A172 (cell line): ENCODE measurements around the gene EYA2. TPM values are rescaled to one million over a fixed set of nuclear protein-coding genes. Genes with fewer than 3 reads are reported as not detected.

ENCODE experiments used
- DNase-seq: peaks from one replicate; pipeline ENCODE4 v3.0.0-alpha.2; 2015; ENCODE audit warnings: low spot score
- total RNA-seq: library from RNA; depleted of rRNA; stranded (reverse); fragments of >200 nt; shearing (Covaris generic); gene quantifications from 2 replicates; pipeline ENCODE4 v1.2.3, GENCODE V29; 2014

The EYA2 gene
- total RNA-seq, 1 experiment from 2014 or later = 0.47 TPM

DNA sequence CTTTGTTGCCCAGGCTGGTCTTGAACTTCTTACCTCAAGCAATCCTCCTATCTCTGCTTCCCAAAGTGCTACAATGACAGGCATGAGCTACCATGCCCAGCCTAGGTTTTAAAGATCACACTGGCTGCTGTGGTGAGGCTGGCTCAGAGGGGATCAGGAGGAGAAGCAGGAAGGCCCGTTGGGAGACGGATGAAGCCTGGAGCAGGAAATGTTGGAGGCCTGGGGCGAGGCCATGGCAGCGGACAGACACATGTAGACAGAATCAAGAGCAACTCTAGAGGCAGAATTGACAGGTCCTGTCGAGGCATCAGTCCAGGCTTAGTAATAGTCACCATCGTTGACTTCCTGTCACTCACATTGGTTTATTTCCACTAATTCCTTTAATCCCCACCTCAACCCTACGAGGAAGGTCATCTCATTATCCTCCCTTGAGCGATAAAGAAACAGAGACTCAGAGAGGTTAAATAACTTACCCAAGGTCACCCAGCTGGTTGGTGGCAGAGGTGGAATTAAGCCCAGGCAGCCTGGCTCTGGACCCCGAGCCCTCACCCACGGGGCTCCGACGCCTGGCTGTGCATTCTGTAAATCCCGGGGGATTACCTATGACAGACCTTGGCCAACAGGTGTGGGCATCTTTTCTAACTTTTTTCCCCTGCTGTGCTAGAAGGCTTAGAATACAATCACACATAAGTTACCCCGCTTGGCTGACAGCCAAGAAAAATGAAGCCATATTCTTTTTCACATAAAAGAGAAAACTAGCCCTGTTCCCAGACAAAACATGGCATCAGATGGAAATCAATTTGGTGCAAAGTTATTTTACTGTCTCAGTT is 113.4 kb downstream of the EYA2 start:
- DNase-seq = no peak

GRCh38 chr20:47008842-47009518 is 114.3 kb downstream of the EYA2 start:
- no peak for DNase-seq

GRCh38 chr20:47009784-47010183 is 115.1 kb downstream of the EYA2 start:
- DNase-seq = no peak

- no peak for DNase-seq
Measured at GRCh38 chr20:47011984-47012383, 117.3 kb downstream of the EYA2 start.

DNA sequence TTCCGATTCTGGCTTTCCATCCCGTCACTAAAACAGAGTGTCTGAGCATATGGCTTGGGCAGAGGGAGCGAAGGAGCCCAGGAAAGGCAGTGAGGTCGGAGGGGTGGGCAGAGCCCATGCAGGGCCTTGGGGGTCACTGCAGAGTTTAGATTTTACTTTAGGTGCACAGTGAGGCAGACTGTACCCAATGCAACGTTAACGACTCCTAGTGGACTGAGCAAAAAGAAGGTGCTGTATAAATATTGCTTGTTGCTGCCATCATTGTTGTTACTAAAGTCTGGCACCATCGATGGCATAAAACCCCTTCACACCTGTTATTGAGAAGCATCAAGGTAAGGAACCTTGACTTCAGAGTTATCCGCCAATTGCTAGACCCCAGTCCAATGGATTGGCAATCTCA is 119.0 kb downstream of the EYA2 start:
- DNase-seq = no peak

DNA sequence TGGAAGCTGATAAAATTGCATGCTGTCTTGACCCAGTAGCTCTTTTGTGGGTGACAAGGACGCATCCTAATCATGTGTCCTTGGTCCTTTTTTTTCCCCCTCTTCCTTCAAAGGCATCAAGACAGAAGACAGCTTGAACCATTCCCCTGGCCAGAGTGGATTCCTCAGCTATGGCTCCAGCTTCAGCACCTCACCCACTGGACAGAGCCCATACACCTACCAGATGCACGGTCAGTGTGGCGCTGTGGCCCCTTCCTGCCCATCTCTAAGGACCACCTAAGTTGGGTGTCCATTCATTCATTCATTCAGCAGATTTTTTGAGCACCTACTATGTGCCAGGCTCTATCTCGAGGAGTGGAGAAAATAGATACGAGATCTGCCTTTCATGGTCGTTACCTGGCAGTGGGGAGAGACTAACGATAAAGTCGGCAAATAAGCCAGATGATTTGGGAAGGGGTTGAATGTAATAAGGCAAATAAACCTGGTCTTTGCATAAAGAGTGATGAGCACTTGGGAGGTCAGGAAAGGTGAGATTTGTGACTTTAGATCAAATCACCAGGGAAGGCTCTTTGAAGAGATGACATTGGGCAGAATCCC is 121.5 kb downstream of the EYA2 start:
- DNase-seq = no peak

DNA sequence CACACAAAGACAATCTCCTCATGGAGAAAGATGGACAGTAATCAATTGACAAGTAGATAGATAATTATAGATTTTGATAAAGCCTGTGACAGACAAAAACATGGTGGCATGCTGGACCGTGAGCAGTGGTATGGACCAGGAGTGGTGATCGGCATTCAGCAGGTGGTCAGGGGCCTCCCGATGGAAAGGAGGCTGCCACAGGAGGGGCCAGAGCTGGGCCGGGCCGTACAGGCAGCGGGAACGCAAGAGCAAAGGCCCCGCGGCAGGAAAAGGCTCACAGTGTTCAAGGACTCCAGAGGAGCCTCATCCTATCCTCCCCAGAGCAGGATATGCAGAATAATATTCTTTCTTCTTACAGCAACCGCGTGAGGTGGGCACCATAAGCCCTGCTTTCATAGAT is 123.7 kb downstream of the EYA2 start:
- no peak for DNase-seq

GRCh38 chr20:47019121-47019824 is 124.6 kb downstream of the EYA2 start:
- no peak for DNase-seq

DNA sequence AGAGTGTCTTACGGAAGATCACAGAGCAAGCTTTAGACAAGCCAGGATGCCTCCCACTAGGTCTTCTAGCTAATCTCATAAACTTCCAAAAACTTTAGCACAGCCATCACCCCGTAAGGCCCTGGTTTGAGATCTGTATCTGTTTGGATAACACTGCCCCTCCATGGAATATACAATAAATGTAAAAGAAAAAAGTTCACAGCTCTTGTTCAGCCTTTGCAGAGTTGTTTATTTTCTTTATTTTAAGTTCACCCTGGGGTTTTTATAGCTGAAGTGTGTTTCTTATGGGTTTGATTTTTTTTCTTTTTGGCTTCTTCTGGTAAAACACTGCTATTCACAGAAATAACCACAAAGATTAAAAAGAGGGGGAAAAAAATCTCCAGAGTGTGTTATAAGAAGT is 125.6 kb downstream of the EYA2 start:
- no peak for DNase-seq

DNA sequence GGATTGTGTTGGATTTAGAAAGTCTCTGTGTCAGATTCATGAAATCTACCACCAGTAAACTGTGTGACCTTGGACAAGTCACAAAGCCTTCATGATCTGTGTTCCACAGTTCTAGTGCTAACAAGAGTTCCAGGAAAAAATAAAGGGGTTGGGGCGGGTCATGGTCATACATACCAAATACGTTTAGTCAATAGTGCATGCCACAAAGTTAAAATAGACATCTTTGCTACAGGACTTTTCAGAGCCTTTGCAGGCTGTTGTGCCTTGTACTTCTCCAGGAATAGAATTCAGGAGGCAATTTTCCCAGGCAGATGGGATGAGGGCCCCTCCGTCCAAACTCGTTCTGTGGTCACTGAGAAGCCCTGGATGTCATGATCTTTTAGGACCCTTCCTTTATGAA is 127.2 kb downstream of the EYA2 start:
- no peak for DNase-seq

DNA sequence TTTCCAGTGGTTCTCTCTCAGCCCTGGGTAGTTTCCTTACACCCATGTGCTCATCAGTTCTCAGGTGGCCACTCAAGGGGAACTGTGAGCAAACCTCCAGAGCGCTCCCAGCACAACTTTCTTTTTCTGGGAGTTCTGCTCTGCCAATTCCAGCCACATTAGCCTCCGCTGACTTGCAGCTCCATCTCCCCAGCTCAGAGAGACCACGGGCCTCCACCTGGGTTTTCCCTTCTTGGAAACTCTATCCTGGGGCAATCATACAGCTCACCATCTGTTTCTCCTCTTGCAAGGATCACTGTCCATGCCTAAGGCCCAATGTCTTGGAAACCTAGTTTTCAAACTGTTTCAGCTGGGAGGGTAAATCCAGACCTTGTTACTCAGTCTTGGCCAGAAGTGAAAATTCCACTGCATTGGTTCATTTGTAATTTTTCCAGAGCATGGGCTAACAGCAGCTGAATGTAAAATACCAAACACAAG is 129.9 kb downstream of the EYA2 start:
- no peak for DNase-seq

DNA sequence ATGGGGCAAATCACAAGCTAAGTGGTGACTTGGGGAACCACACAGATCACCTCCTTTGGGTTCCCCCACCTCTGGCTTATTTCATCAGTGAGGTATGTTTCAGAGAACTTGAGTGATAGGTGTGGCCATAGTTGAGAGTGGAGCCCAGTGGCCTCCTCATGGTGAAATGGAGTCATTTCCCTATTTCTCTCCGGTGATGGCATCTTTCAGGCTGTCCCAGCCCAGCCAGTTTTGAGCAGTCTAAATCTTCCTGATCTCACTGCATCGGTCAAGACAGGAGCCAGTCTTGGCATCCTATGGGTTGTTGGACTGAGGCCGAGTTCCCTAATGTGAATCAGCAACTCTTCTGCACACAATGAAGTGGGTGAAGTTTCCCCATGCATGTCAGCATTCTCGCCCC is 132.4 kb downstream of the EYA2 start:
- no peak for DNase-seq

GRCh38 chr20:47027456-47027855 is 132.8 kb downstream of the EYA2 start:
- no peak for DNase-seq

DNA sequence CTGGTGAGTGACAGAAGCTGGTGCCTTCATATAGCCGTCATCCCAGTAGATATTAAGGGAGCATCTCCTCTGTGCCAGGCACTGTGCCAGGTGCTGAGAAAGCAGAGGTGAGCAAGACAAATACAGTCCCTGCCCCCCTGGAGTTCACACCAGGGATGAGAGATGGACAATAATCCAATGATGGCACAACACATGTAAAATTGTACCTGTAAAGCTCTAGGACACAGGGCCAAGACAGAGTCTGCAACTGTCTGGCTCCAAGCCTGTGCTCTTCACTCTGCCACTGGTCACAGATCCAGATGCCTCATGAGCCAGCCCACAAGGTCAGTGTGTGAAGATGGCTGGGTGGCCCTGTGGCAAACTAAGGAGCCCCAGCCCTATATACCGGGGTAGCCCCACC is 133.8 kb downstream of the EYA2 start:
- no peak for DNase-seq

DNA sequence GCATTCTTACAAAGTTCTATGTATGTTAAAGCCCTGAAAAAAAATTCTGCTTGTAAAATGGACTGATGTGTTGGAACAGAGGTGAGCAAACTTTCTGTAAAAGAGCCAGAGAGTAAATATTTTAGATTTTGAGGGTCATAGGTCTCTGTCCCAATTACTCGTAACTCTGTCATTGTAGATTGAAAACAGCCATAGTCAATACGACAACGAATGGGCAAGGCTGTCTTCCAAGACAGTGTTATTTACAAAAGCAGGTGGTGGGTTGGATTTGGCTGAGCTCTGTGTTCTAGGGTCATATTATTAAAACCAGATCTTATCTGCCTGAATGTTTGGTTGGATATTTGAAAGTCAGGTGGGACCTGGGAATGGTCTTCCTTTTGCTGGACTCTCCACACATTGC is 135.2 kb downstream of the EYA2 start:
- no peak for DNase-seq

- no peak for DNase-seq
Measured at GRCh38 chr20:47030271-47030810, 135.7 kb downstream of the EYA2 start.

GRCh38 chr20:47031004-47031403 is 136.4 kb downstream of the EYA2 start:
- DNase-seq = no peak

DNA sequence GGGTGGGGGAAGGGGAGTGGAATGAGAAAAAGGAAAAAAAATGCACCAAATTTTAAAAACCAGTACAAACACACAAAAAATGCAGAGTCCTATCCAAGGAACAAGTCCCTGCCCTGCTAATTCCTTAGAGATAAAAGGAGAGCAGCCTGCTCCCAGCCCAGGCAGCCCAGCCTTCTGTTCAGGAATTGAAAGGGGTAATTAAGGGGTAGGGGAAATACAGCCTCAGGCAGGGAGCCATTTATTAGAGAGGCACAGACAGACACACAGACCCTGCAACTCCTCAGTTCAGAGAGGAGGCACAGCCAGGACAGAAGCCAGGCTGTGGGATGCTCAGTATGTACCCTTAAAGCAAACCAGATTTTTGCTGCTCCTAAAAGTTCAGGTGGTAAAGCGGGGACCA is 137.2 kb downstream of the EYA2 start:
- DNase-seq = no peak

DNA sequence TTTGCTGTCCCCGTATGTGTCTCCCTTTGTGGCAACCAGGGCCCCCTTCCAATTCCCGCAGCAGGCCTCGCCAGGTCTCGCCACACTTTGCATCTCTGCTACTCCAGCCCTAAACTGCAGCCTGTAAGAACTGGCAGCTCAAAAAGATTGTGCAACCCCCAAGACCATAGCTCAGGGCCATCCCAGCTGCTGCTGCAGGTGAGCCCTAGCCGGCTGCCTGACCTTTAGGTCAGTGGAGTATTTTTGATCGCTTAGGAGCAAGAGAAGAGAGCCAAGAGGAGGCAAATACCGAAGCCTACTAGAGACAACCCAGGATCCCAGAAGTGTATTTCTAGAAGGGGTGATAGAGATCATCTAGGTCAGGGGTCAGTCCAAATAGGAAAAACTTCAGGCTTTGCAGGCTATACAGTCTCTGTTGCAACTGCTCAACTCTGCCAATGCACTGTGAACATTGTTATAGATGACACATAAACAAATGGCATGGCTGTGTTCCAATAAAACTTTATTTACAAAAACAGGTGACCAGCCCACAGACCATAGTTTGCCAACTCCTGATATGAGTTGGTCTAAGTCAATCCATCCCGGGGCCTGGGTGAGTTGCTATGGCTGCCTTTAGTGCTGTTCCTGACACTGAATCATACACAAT is 138.4 kb downstream of the EYA2 start:
- no peak for DNase-seq

DNA sequence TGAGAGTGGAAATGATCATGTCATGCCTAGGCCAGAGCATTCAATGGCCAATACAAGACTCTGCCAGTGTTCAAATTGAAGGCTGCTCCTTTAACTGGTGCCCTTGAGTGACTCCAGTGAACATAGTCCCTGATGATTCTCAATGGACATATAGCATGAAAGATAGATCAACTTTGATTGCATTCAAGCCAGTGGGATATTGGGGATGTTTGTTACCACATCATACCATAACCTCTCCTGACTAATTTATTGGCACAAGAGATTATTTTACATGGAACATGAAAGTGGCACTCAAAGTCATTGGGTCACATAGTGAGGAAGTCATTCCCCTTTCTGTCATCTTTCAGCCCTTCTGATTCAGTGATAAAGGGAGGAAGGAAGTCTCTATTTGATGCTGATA is 139.0 kb downstream of the EYA2 start:
- DNase-seq = no peak

DNA sequence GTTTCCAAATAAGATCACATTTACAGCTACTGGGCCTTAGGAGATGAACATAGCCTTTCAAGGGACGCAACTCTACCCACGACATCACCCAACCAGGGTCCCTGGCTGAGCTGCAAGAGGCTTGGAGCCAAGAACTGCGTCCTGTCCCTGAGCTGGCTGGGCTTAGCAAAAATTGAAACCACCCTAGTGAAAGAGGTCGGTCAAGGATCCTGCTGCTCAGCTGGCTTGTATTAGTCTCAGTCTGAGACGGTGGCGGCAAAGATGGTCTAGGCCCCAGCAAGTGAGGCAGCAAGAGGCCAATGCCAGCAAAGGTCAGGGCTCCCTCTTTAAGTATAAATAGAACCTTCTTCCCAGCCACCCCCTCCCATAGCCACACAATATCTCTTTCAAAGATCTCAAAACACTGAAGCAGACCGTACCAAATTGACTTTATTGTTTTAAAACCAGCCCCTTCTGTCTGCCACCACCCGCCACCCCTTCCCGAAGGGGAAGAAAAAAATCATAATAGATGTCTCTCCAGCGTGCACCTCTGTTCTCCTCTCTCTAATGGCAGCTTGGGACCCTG is 140.5 kb downstream of the EYA2 start:
- DNase-seq = no peak
